Measurements from ENCODE around the gene MGAT2.
A peak's percentile ranks its signal among the peaks of the same experiment; 100 is the strongest.
"Not testable (repeated sequence)": the region's sequence is repeated elsewhere in the genome, so short reads cannot be mapped to it uniquely, and the experiment has no call there.

Gene MGAT2

GRCh38 chr14:49612251-49612650 lies 8.3 kb upstream of the MGAT2 start:
- no peak for DNase-seq (ENCODE audit: low read depth in 1 of 2, low spot score in 1 of 2)

- DNase-seq (ENCODE audit: low read depth in 1 of 2, low spot score in 1 of 2) = no peak
Measured at GRCh38 chr14:49612671-49613070, 7.9 kb upstream of the MGAT2 start.

GRCh38 chr14:49614196-49614595 lies 6.4 kb upstream of the MGAT2 start:
- DNase-seq (ENCODE audit: low read depth in 1 of 2, low spot score in 1 of 2) = no peak

- DNase-seq (ENCODE audit: low read depth in 1 of 2, low spot score in 1 of 2) = no peak
Measured at GRCh38 chr14:49615776-49616175, 4.8 kb upstream of the MGAT2 start.

- no peak for DNase-seq (ENCODE audit: low read depth in 1 of 2, low spot score in 1 of 2)
Measured at GRCh38 chr14:49617852-49618519, 2.6 kb upstream of the MGAT2 start.

- not testable (repeated sequence) for DNase-seq (ENCODE audit: low read depth in 1 of 2, low spot score in 1 of 2)
Measured at GRCh38 chr14:49619273-49619672, 1.3 kb upstream of the MGAT2 start.

- no peak for DNase-seq (ENCODE audit: low read depth in 1 of 2, low spot score in 1 of 2)
Measured at GRCh38 chr14:49619730-49620129, 869 bp upstream of the MGAT2 start.

- peak in 1 of 2 donors; percentile 34 for DNase-seq (ENCODE audit: low read depth in 1 of 2, low spot score in 1 of 2)
Measured at GRCh38 chr14:49621114-49621881, 699 bp downstream of the MGAT2 start.

- no peak for DNase-seq (ENCODE audit: low read depth in 1 of 2, low spot score in 1 of 2)
Measured at GRCh38 chr14:49622022-49622607, 1.5 kb downstream of the MGAT2 start.

GRCh38 chr14:49623387-49623786 lies 2.8 kb downstream of the MGAT2 start:
- DNase-seq (ENCODE audit: low read depth in 1 of 2, low spot score in 1 of 2) = no peak

GRCh38 chr14:49623941-49624839 lies 3.6 kb downstream of the MGAT2 start:
- DNase-seq (ENCODE audit: low read depth in 1 of 2, low spot score in 1 of 2) = no peak

- DNase-seq (ENCODE audit: low read depth in 1 of 2, low spot score in 1 of 2) = peak; percentile 84 to 92
Measured at GRCh38 chr14:49633640-49634546, 13.3 kb downstream of the MGAT2 start.

GRCh38 chr14:49634547-49635334 lies 14.1 kb downstream of the MGAT2 start, which contains the start of gene DNAAF2:
Gene DNAAF2, minus strand, starts transcription at chr14:49635244. Its CDS starts 95 bp downstream, at chr14:49635149.
- peak; percentile 40 to 45 for DNase-seq (ENCODE audit: low read depth in 1 of 2, low spot score in 1 of 2)

- DNase-seq (ENCODE audit: low read depth in 1 of 2, low spot score in 1 of 2) = no peak
Measured at GRCh38 chr14:49636866-49637265, 16.3 kb downstream of the MGAT2 start.

GRCh38 chr14:49637534-49638078 lies 17.0 kb downstream of the MGAT2 start:
- DNase-seq (ENCODE audit: low read depth in 1 of 2, low spot score in 1 of 2) = no peak

GRCh38 chr14:49640540-49641417 lies 20.2 kb downstream of the MGAT2 start:
- no peak for DNase-seq (ENCODE audit: low read depth in 1 of 2, low spot score in 1 of 2)

- DNase-seq (ENCODE audit: low read depth in 1 of 2, low spot score in 1 of 2) = no peak
Measured at GRCh38 chr14:49641697-49642129, 21.1 kb downstream of the MGAT2 start.

- no peak for DNase-seq (ENCODE audit: low read depth in 1 of 2, low spot score in 1 of 2)
Measured at GRCh38 chr14:49642163-49642562, 21.6 kb downstream of the MGAT2 start.
